Stimulated activated CD4-positive, alpha-beta T cell treated with anti-CD3 and anti-CD28 coated beads, Interleukin-12 subunit alpha, Interleukin-12 subunit beta, amount 100 ng/mL, for 48 hours (primary cell): ENCODE measurements around the gene ARMC9.
A peak's percentile ranks its signal among the peaks of the same experiment; 100 is the strongest.
"Not testable (repeated sequence)": the region's sequence is repeated elsewhere in the genome, so short reads cannot be mapped to it uniquely, and the experiment has no call there.

ENCODE experiments used
- DNase-seq, 3 donors: peaks; one replicate each; pipeline ENCODE4 v3.0.0-alpha.2; 2020; ENCODE audit warnings: low read depth in 2 of 3, low spot score in 1 of 3

Gene ARMC9

GRCh38 chr2:231359441-231359840, 161.0 kb downstream of the ARMC9 start:
- DNase-seq: no peak

- no peak for DNase-seq
Measured at GRCh38 chr2:231359948-231360347, 161.5 kb downstream of the ARMC9 start.

GRCh38 chr2:231360401-231360800, 162.0 kb downstream of the ARMC9 start:
- no peak for DNase-seq

GRCh38 chr2:231360881-231361371, 162.5 kb downstream of the ARMC9 start:
- no peak for DNase-seq

GRCh38 chr2:231361701-231362554, 163.5 kb downstream of the ARMC9 start:
- DNase-seq: peak in 1 of 3 donors; percentile 5

GRCh38 chr2:231362555-231363184, 164.2 kb downstream of the ARMC9 start:
- no peak for DNase-seq

GRCh38 chr2:231364061-231364460, 165.6 kb downstream of the ARMC9 start:
- no peak for DNase-seq

DNA sequence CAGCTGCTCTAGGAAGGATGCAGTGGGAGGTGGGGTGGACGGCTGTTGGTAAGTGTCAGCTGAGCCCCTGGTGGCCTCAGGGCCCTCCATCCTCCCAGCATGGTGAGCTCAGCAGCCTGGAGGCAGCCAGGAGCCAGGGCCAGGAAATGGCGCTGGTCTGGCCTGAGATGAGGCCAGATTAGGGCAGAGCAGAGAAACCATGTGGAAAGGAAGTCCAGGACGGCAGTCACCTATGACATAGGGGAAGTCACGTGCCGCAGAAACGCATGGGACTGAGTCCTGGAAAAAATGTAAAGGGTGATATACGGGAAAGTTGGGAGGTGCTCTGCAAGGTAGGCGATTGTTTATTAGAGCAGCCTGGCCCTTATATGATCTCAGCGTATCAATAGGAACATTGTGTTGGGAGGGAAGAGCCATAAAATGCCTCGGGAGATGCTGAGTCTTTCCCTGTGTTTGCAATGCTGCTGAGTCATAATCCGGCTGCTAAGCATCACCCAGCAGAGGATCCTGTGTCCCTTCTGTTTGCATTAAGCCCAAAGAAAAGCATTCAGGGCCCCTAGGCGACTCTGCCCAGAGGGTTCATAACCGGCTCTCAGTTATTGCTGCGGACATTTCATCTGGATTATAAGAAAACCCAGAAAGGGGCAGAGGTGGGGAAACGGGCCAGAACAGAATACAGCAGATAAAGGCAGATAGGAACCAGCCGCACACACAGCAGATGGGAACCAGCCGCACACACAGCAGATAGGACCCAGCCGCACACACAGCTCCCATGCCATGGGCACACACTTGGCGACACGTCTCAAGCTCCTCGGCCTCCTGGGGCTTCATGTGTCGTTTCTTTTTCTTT, 166.8 kb downstream of the ARMC9 start:
- DNase-seq: no peak

DNA sequence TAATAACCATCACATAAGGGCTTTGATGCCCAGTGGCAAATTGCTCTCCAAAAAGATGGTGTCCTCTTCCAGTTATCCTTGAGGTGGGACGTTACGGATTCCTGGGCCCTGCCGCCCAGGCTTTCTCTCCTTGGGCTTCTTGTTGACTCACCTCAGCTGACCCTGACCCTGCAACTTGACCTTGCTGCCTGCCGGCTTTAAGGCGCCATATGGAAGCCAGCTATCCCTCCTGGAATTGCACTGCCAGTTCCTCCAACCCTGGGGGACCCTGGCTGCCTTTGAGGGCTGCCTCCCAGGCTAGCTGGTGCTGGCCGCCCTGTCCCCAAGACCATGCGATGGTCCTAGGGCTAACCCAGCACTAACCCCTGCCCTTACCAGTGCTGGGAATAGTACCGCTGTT, 168.7 kb downstream of the ARMC9 start:
- no peak for DNase-seq

DNA sequence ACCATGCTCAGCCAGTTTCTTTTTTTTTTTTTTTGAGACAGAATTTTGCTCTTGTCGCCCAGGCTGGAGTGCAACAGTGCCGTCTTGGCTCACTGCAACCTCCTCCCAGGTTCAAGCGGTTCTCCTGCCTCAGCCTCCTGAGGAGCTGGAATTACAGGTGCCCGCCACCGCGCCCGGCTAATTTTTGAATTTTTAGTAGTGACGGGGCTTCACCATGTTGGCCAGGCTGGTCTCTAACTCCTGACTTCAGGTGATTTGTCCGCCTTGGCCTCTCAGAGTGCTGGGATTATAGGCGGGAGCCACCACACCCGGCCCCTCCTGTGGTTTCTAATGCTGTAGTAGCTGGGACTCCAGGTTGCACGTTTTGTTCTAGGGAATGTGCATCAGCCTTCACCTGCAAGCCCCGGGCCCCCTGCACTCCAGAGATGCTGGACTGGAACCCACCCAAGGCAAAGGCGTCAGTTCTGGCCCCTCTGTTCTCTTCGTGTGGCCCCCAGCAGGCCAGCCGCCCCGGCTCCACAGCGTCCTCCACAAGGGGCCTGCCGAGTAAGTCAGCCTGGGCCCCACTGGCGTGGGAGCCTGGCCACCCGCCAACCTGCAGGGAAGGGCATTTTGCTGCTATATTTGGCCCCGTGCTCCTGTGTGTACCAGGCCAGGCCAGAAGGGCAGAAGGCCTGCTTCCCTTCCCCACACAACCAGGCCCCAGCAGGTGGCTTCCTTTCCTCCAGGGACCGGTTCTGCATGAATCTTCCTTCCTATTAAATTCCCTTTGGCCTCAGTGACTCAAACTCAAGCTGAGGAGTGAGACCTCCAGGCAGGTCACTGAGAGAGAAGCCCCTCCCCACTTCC, 171.4 kb downstream of the ARMC9 start:
- DNase-seq: no peak

- DNase-seq: no peak
Measured at GRCh38 chr2:231370429-231370748, 172.0 kb downstream of the ARMC9 start.

- DNase-seq: no peak
Measured at GRCh38 chr2:231370749-231371429, 172.5 kb downstream of the ARMC9 start.

DNA sequence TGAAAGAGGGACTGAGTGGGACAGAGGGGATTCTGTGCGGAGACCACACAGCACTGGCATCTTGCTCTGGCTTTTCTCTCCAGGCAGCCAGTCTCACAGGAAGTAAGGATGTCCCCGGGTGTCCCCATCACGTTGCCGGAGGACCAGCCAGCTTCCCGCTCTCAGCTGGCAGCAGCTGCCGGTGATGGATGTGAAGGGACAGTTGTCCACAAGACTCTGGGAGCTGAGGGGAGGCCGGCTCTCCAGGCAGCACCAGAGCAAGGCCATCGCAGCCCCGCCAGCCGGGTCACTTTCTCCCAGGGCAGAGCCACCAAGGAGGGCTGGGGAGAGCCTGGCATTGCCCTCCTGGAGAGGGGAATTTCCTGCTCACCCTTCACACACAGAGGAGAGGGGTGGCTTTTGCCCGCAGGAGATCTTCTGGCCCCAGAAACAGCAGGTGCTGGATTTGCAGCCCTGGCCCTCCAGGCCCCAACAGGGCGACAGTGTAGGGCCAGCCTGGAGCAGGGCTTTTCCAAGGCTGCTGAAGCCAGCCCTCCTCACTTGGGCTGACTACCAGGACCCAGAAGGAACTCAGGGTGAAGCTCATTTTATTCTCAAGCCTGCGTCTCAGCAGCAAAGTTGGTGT, 173.1 kb downstream of the ARMC9 start:
- DNase-seq: no peak

DNA sequence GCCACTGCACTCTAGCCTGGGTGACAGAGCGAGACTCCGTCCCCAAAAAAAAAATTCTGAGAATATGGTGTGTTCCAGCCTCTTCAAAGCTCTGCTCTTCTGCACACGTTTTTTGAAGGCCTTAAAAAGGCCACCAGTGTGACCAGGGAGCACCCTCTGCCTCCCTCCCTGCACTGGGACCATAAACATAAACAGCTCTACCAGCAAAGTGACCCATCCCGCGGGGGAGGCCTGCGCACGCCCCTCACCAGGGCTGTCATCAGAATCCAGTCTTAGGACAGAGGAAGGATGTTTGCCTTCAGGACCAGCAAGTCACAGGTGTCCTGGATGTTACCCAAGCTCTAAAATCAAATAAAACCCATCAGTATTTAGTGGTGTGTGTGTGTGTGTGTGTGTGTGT, 173.9 kb downstream of the ARMC9 start:
- no peak for DNase-seq

- no peak for DNase-seq
Measured at GRCh38 chr2:231373184-231373583, 174.8 kb downstream of the ARMC9 start.

- DNase-seq: no peak
Measured at GRCh38 chr2:231373786-231374349, 175.4 kb downstream of the ARMC9 start.

GRCh38 chr2:231374771-231375170, 176.3 kb downstream of the ARMC9 start:
- no peak for DNase-seq

GRCh38 chr2:231375994-231376615, 177.7 kb downstream of the ARMC9 start:
- not testable (repeated sequence) for DNase-seq

- no peak for DNase-seq
Measured at GRCh38 chr2:231376857-231377256, 178.4 kb downstream of the ARMC9 start.
